Kidney epithelial cell (primary cell): ENCODE measurements around the gene SMC2. TPM values are rescaled to one million over a fixed set of nuclear protein-coding genes. Genes with fewer than 3 reads are reported as not detected.

Experiments
- DNase-seq: peaks from one replicate; pipeline ENCODE4 v3.0.0-alpha.2; 2010; ENCODE audit warnings: low read depth
- H3K27me3 ChIP-seq: 2 replicates; pipeline ENCODE4 v1.6.0; 2011; ENCODE audit warnings: low read length; ENCODE audit not compliant: control insufficient read depth, insufficient read depth
- H3K36me3 ChIP-seq: 2 replicates; pipeline ENCODE4 v1.5.1; 2011; ENCODE audit warnings: low read length; ENCODE audit not compliant: control insufficient read depth, insufficient read depth
- H3K4me3 ChIP-seq: 2 replicates; pipeline ENCODE4 v1.5.1; 2011; ENCODE audit warnings: low read depth, mild to moderate bottlenecking, control low read depth, low read length
- total RNA-seq: library from RNA; depleted of rRNA; stranded (reverse); fragments of >200 nt; gene quantifications from 2 replicates; pipeline ENCODE4 v1.2.3, GENCODE V29; 2015
- TF ChIP-seq, protein P1 (sequence below): IDR thresholded peaks from 2 replicates; pipeline ENCODE4 v1.5.1; 2011; ENCODE audit warnings: mild to moderate bottlenecking, moderate library complexity, low read length, control low read depth, inconsistent platforms; ENCODE audit not compliant: insufficient read depth, poor library complexity, severe bottlenecking

SMC2 gene
- total RNA-seq, 1 donor from 2014 or later: 12.2 TPM

DNA sequence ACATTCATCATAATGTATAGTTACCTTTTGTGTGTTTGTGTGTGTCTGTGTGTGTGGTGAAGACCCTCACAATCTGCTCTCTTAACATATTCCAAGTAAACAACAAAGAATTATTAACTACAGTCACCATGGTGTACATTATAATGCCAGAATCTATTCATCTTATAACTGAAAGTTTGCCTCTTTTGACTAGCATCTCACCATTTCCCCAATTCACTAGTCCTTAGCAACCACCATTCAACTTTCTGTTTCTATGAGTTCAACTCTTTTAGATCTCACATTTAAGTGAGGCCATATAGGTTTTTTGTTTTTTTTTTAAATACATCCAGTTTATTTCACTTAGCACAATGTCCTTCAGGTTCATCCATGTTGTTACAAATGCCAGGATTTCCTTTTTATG is 83.6 kb downstream of the SMC2 start:
- Histone ChIP-seq H3K27me3 (no peaks in the 10 kb centered on the region), H3K36me3 (no peaks in the 10 kb centered on the region), H3K4me3 (no peak overlapping the region)
- TF ChIP-seq, protein P1, sequence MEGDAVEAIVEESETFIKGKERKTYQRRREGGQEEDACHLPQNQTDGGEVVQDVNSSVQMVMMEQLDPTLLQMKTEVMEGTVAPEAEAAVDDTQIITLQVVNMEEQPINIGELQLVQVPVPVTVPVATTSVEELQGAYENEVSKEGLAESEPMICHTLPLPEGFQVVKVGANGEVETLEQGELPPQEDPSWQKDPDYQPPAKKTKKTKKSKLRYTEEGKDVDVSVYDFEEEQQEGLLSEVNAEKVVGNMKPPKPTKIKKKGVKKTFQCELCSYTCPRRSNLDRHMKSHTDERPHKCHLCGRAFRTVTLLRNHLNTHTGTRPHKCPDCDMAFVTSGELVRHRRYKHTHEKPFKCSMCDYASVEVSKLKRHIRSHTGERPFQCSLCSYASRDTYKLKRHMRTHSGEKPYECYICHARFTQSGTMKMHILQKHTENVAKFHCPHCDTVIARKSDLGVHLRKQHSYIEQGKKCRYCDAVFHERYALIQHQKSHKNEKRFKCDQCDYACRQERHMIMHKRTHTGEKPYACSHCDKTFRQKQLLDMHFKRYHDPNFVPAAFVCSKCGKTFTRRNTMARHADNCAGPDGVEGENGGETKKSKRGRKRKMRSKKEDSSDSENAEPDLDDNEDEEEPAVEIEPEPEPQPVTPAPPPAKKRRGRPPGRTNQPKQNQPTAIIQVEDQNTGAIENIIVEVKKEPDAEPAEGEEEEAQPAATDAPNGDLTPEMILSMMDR: no peak
- DNase-seq: no peak
